Pancreas (tissue), 10 donors: ENCODE data around the gene ABCA5. TPM values are rescaled to one million over a fixed set of nuclear protein-coding genes. Genes with fewer than 3 reads are reported as not detected.
A peak's percentile ranks its signal among the peaks of the same experiment; 100 is the strongest.

Experiments used
- ATAC-seq, 4 donors: fragments of 200-7000 bp; cut with Tn5 transposase; one replicate each; pipeline versions ENCODE4 v1.8.0 to v1.9.1; 2020; ENCODE audit warnings: mild to moderate bottlenecking in 4 of 4, moderate library complexity in 4 of 4
- DNase-seq, 6 donors: peaks; one replicate each; pipeline ENCODE4 v3.0.0-alpha.2; 2020
- FAIRE-seq: peaks from 2 replicates; lab custom pipeline; 2012; peaks lifted over from hg19 to GRCh38; lab: Jason Lieb, UNC
- H3K27ac ChIP-seq, 4 donors: fragments of 200-600 bp; sonication (generic); 1 replicate in 3 of 4; 2 replicates in 1 of 4; pipeline versions ENCODE4 v1.5.0 to v1.8.0; 2020
- H3K27me3 ChIP-seq, 4 donors: fragments of 200-600 bp; one replicate each; pipeline ENCODE4 v1.8.0; 2021
- H3K36me3 ChIP-seq, 3 donors: fragments of 200-600 bp; sonication (generic) in 1 of 3; one replicate each; pipeline versions ENCODE4 v1.5.0 to v1.8.0; 2020 to 2021
- H3K4me1 ChIP-seq, 3 donors: fragments of 200-600 bp; one replicate each; pipeline ENCODE4 v1.8.0; 2021
- H3K4me3 ChIP-seq, 4 donors: fragments of 200-600 bp; sonication (generic) in 2 of 4; one replicate each; pipeline versions ENCODE4 v1.5.0 to v1.8.0; 2020 to 2021
- H3K9me3 ChIP-seq, 4 donors: fragments of 200-600 bp; one replicate each; pipeline ENCODE4 v1.8.0; 2021
- CTCF ChIP-seq, 4 donors: fragments of 200-600 bp; sonication (generic) in 3 of 4; IDR thresholded peaks; one replicate each; pipeline versions ENCODE4 v1.5.0 to v1.8.0; 2021; ENCODE audit warnings: antibody characterized with exemption in 4 of 4
- WGBS, 2 donors: extraction: QIAGEN DNeasy Blood & Tissue Kit; methylation state at CpG; one replicate each; pipeline ENCODE4 v1.1.7; 2013; 5-methylcytosine and 5-hydroxymethylcytosine counted together
- intact Hi-C, 3 donors: fragments of 100-400 bp; cut with DNase I; formaldehyde crosslinking; loops; one replicate each; pipeline versions ENCODE4 v1.11.1 to v1.14.2; 2022
- polyA plus RNA-seq, 2 donors: library from polyadenylated mRNA; stranded (reverse); fragments of 200-250 nt; gene quantifications; one replicate each; pipeline ENCODE4 v1.2.3, GENCODE V29; 2013
- total RNA-seq, 6 donors: library from RNA; stranded (reverse); fragmentation: NEBNext Ultra II Directional in 4 of 6; extraction: Animal tissue kit (Norgen Biotek cat#: 25700) in 4 of 6; gene quantifications; one replicate each; pipeline versions ENCODE4 v1.2.1 to v1.2.4, GENCODE V29; 2021 to 2023
- donor health status: healthy with polysubstance abuse.
- donor health status: DM: no; HTN: no; CAD: no; lungs with moderate emphysema.
- donor health status: DM: no; HTN: no; CAD: no.
- donor health status: control.
- donor health status: control.
- donor health status: Bipolar disorder and iron deficiency.
- donor health status: DM: yes; HTN: yes; CAD: no.
- donor health status: DM: no; HTN: no; CAD: no.
- donor health status: DM: no; HTN: no; CAD: no.
- donor health status: DM: yes; HTN: yes; CAD: no.

The ABCA5 gene
- total RNA-seq: 10 to 100 TPM; 20.7 to 52.7 (median 37.2) TPM
- polyA plus RNA-seq: 10 to 100 TPM; 55.5 to 55.9 TPM

DNA sequence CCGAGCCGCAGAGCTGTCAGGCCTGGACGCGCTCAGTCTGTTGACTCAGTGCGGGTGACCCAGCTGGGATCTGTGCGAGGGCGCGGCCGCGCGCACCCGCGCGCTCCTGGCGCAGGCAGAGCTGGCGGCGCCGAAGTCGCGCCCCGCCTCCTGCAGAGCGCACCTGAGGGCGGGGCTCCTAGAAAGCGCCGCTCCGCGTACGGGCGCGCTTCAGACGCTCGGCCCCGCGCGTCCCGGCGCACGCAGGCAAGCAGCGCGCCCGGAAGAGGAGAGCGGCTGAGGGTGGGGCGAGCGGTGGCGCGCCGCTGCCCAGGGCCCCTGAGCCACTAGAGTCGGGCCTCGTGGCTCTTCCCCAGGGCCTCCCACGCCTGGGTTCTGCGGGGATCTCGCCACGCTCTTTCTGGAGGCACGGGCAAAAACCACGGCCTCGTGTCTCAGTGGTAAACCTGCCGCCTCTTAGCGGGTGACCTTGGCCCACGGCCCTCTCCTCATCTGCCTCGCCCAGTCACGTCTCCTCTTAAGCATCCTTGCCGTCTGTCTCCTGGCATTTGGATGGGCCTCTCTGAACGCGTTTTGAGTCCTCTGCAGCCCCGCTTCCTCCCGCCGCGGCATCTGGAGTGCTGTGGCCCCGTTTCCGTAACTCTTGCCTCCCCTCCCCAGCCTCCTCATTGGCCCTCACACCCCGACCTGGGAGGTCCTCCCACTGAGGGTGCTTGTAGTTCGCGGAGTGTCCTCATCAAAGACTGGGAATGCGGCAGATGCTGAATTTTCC lies at the start of gene ABCA5:
ABCA5 (minus strand) TSS at position 74 of the 772 bp plus-strand sequence. CDS start 12,718 bp downstream, outside the sequence.
- ATAC-seq: peak; percentile 88 to 94 (median 92)
- peak within 1 kb of the TSS; percentile 93 to 98 (median 96) for H3K27ac ChIP-seq
- 1% methylated on average over 61 to 74 of the region's 74 CpGs for WGBS, 2 donors
- no peaks in the 10 kb centered on the region for H3K27me3 ChIP-seq
- no peak for TF ChIP-seq CTCF (IDR thresholded peaks at IDR 0.05)
- H3K9me3 ChIP-seq: no peaks in the 10 kb centered on the region
- H3K4me3 ChIP-seq: peak within 1 kb of the TSS; percentile 56 to 86 (median 76)
- peaks cover 0 to 20% (median 8%) of the 10 kb centered on the region in 3 donors for H3K4me1 ChIP-seq
- H3K36me3 ChIP-seq: no peaks in the 10 kb centered on the region
- peak; percentile 90 to 96 (median 94) for DNase-seq
- intact Hi-C loops: no loop called here
- FAIRE-seq: no peak

GRCh38 chr17:69375229-69375628 lies 48.3 kb upstream of the ABCA5 start:
- no peak for ATAC-seq
- Histone ChIP-seq H3K27me3 (no peaks in the 10 kb centered on the region), H3K4me3 (no peak overlapping the region), H3K36me3 (no peaks in the 10 kb centered on the region), H3K9me3 (no peaks in the 10 kb centered on the region), H3K27ac (no peak overlapping the region), H3K4me1 (no peaks in the 10 kb centered on the region)
- intact Hi-C loops: no loop called here
- WGBS, 2 donors: 77 to 92% methylated on average over 2 of the region's 2 CpGs
- no peak for FAIRE-seq
- no peak for TF ChIP-seq CTCF (IDR thresholded peaks at IDR 0.05)
- DNase-seq: no peak

- FAIRE-seq (no peak), ATAC-seq (no peak), DNase-seq (no peak)
- Histone ChIP-seq H3K4me3 (no peak overlapping the region), H3K27me3 (no peaks in the 10 kb centered on the region), H3K9me3 (no peaks in the 10 kb centered on the region), H3K36me3 (no peaks in the 10 kb centered on the region), H3K4me1 (no peaks in the 10 kb centered on the region), H3K27ac (no peak overlapping the region)
- no peak for TF ChIP-seq CTCF (IDR thresholded peaks at IDR 0.05)
- 65 to 80% methylated on average over 2 of the region's 2 CpGs for WGBS, 2 donors
- intact Hi-C loops: no loop called here
Observed at GRCh38 chr17:69373069-69373468, 46.1 kb upstream of the ABCA5 start.

GRCh38 chr17:69367298-69367697 lies 40.4 kb upstream of the ABCA5 start:
- 67 to 77% methylated on average over 3 of the region's 3 CpGs for WGBS, 2 donors
- ATAC-seq (no peak), FAIRE-seq (no peak), DNase-seq (no peak)
- no peak overlapping the region for H3K27ac ChIP-seq
- no peaks in the 10 kb centered on the region for H3K36me3 ChIP-seq
- no peaks in the 10 kb centered on the region for H3K27me3 ChIP-seq
- no peaks in the 10 kb centered on the region for H3K9me3 ChIP-seq
- intact Hi-C loops: no loop called here
- H3K4me1 ChIP-seq: no peaks in the 10 kb centered on the region
- no peak for TF ChIP-seq CTCF (IDR thresholded peaks at IDR 0.05)
- H3K4me3 ChIP-seq: no peak overlapping the region
